CD4-positive, alpha-beta T cell treated with Interleukin-2 at 100 ng/mL for 4 hours (primary cell): ENCODE data around the gene COMMD1.
"Not testable (repeated sequence)": the region's sequence is repeated elsewhere in the genome, so short reads cannot be mapped to it uniquely, and the experiment has no call there.

Experiments used
- DNase-seq: peaks from one replicate; pipeline ENCODE4 v3.0.0-alpha.2; 2020; ENCODE audit warnings: low spot score

The COMMD1 gene

DNA sequence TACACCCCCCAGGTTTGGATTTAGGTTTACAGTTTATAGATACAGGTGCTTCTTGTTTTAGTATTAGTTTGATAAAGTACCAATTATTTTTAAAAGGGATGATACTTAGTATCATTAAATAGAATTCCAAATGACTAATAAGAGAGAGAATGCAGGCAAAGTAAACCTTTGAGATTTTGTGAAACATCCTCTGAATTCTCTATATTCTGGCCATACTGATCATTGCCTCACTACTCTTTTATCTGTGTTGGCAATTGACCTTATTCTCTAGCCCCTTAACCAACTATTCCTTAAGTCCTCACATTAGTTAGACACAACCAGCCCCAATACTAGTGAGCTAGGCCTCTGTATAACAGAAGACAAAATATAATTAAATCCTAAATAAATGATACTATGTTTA is 125.4 kb downstream of the COMMD1 start:
- DNase-seq = no peak

GRCh38 chr2:62032096-62032495 is 126.6 kb downstream of the COMMD1 start:
- DNase-seq = no peak

DNA sequence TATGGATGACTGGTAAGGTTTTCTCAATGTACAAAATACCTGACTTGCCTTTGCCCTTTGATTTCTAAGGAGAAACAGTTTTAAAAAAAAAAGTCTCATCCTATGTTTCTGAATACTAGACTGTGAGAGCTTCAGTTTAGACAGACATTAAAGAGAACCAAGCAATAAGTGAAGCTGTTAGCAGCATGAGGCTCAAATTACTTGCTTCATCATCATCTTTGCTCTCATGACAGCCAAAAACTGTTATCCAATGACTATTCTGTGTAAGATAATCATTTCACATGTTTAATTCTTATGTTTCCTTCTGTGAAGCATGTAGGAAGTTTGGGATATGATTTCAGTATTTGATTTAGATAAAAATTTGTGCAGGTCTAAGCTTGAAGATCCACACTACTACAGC is 129.2 kb downstream of the COMMD1 start:
- no peak for DNase-seq

DNA sequence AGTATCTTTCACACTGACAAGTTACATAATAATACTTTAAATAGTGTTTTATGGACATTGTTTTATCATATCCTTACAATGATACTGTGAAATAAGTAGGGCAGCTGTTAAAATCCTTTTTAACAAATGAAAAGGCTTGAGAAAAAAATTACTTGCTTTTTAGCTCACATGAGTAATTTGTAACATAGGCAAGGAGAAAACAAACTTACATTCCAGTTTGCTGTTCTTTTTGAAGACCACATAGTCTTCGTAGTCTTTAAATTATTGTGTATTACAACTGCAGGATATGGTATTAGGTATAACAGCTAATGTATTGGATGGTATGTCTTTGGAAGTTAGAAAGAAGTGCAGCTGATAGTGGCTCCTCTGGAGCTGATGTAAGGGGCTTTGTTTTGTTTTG is 130.8 kb downstream of the COMMD1 start:
- no peak for DNase-seq

- no peak for DNase-seq
These were observed 131.3 kb downstream of the COMMD1 start for GRCh38 chr2:62036761-62037250.

- peak; percentile 23 for DNase-seq
These were observed 133.7 kb downstream of the COMMD1 start for GRCh38 chr2:62038975-62039771.

- DNase-seq = no peak
These were observed 135.5 kb downstream of the COMMD1 start for GRCh38 chr2:62040926-62041325.

- DNase-seq = not testable (repeated sequence)
These were observed 136.4 kb downstream of the COMMD1 start for GRCh38 chr2:62041701-62042385.

DNA sequence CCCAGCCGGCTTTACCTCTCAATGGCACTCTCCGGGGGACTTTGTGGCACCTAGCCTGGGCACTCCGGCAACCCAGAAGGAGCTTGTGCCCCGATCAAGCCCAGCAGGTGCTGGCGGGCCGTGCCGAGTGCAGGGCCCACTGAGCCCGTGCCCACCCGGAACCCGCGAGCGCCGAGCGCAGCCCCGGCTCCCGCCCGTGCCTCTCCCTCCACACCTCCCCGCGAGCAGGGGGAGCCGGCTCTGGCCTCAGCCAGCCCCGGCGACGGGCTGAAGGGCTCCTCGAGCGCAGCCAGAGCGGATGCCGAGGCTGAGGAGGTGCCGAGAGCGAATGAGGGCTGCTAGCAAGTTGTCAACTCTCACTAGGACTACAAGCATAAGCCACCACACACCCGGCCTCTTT is 136.9 kb downstream of the COMMD1 start:
- no peak for DNase-seq

GRCh38 chr2:62042944-62043343 is 137.5 kb downstream of the COMMD1 start:
- DNase-seq = no peak

GRCh38 chr2:62045017-62045543 is 139.6 kb downstream of the COMMD1 start:
- no peak for DNase-seq

- no peak for DNase-seq
These were observed 140.7 kb downstream of the COMMD1 start for GRCh38 chr2:62046141-62046540.

GRCh38 chr2:62050456-62051045 is 145.1 kb downstream of the COMMD1 start:
- no peak for DNase-seq

GRCh38 chr2:62054029-62054791 is 148.7 kb downstream of the COMMD1 start:
- DNase-seq = no peak

- no peak for DNase-seq
These were observed 149.5 kb downstream of the COMMD1 start for GRCh38 chr2:62054916-62055450.

- no peak for DNase-seq
These were observed 150.4 kb downstream of the COMMD1 start for GRCh38 chr2:62055724-62056336.

DNA sequence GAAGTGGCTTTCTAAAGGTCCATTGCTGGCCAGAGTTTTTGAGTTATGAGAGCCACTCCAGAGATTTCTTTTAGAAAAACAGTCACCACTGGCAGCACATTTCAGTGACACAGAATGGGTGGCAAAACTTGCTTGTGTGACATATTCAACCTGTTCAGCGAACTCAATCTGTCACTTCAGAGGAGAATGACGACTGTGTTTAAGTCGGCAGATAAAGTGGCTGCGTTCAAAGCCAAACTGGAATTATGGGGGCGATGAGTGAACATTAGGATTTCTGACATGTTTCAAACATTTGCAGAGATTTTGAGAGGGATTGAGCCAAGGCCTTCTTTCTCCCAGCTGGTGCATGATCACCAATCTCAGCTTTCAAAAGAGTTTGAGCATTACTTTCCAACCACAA is 150.9 kb downstream of the COMMD1 start:
- no peak for DNase-seq

- no peak for DNase-seq
These were observed 159.8 kb downstream of the COMMD1 start for GRCh38 chr2:62065243-62065642.

DNA sequence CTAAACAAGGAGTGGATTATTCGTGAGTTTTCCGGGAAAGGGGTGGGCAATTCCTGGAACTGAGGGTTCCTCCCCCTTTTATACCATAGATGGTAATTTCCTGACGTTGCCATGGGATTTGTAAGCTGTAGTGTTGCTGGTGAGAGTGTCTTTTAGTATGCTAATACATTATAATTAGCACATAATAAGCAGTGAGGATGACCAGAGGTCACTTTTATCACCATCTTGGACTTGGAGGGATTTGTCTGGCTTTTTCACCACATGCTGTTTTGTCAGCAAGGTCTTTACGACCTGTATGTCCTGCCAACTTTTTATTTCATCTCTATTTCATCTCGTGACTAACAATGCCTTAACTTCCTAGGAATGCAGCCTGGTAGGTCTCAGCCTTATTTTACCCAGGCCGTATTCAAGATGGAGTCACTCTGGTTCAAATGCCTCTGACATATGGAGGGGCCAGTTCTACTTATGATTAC is 165.7 kb downstream of the COMMD1 start:
- DNase-seq = no peak

DNA sequence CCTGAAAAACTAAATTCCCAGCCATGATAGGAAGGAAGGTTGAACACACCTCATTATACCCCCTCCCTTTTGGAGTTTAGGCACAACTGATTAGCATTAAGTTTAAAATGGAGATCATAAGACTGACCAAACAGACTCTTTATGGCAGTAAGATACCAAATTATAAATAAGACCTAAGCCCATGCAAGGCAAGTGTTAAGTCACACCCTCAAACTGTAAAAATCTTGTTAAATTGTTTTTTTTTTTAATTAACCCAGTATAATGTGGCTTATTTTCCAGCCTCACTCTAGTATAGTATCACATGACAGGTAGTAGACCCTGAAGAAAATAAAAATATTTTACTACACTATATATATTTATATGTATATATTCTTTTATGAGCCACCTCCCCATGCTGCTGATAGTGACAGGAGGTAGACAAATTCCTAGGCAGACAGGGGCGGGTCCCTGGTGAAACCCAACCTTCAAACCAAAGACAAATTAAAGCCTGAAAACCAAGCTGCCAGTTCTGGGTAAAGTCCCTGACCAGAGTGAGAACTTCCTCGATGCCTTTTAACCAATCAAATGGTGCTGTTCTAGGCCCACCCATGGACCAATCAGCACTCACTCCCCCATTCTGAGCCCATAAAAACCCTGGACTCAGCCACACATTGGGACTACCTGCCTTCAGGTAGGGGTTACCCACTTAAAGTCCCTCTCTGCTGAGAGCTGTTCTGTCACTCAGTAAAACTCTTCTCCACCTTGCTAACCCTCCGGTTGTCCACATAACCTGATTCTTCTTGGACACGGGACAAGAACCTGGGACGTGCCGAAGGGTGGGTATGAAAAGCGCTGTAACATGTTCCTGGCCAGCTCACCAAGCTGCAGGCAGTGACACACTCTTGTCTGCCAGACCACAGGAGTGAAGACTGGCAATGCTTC is 166.5 kb downstream of the COMMD1 start:
- no peak for DNase-seq
